D721Med (cell line): ENCODE data around the gene ERC2.

Experiments used
- DNase-seq: peaks from one replicate; pipeline ENCODE4 v3.0.0; 2011; ENCODE audit warnings: low spot score; ENCODE audit not compliant: insufficient read length
- FAIRE-seq: peaks from 2 replicates; lab custom pipeline; 2011; peaks lifted over from hg19 to GRCh38; lab: Jason Lieb, UNC
- CTCF ChIP-seq: IDR thresholded peaks from 2 replicates; pipeline ENCODE4 v1.5.1; 2012; ENCODE audit warnings: mild to moderate bottlenecking, control low read depth; ENCODE audit not compliant: insufficient read depth; ENCODE audit errors: missing control alignments

The ERC2 gene

GRCh38 chr3:56052188-56052587, 416.1 kb downstream of the ERC2 start:
- no peak for TF ChIP-seq CTCF
- FAIRE-seq (no peak), DNase-seq (no peak)

GRCh38 chr3:56051052-56051451, 417.2 kb downstream of the ERC2 start:
- FAIRE-seq (no peak), DNase-seq (no peak)
- no peak for TF ChIP-seq CTCF

- TF ChIP-seq CTCF = no peak
- FAIRE-seq (no peak), DNase-seq (no peak)
Observed at GRCh38 chr3:56048946-56049345, 419.3 kb downstream of the ERC2 start.

- FAIRE-seq = no peak
- no peak for DNase-seq
- TF ChIP-seq CTCF = no peak
Observed at GRCh38 chr3:56048331-56048730, 419.9 kb downstream of the ERC2 start.

DNA sequence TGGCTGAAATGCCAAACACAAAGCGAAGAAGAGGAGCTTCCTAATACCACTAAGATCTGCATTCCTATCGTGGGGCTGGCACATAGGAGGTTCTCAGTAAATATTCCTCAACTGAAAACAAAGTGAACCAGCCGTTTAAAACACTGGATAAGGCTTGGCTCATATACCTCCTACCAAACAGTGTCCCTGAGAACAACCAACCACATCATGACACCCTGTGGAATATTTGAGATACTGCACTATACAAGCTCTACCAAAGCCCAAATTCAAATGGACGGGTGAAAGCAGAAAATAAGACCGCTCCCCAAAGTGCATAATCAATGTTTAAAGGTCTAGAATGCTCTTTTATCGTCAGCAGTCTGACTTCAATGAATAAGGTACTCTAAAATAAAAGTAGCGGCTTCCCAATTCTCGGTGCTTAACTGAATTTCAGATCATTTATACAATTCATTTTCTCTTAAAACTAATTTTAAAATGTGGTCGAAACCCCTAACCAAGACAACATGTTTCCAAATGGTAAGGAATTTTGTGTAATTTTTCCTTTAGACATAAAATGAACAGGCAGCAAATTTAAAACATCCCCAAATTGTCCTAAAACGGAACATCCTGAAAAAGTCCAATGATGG, 425.8 kb downstream of the ERC2 start:
- no peak for FAIRE-seq
- DNase-seq = no peak
- peak; percentile 36 for TF ChIP-seq CTCF

GRCh38 chr3:56025326-56025725, 442.9 kb downstream of the ERC2 start:
- no peak for FAIRE-seq
- no peak for DNase-seq
- no peak for TF ChIP-seq CTCF

- no peak for DNase-seq
- no peak for FAIRE-seq
- no peak for TF ChIP-seq CTCF
Observed at GRCh38 chr3:56023546-56023945, 444.7 kb downstream of the ERC2 start.
